ENCODE data around the gene BMP15.

The BMP15 gene

GRCh38 chrX:50910685-50911176 is at the start of gene BMP15:
Gene BMP15, plus strand, starts transcription at chrX:50910735. Its CDS starts 49 bp downstream, at chrX:50910784.
- no peak for DNase-seq

- DNase-seq, result no peak
Measured at GRCh38 chrX:50863471-50863870, 47.1 kb upstream of the BMP15 start.

- DNase-seq, result no peak
Measured at GRCh38 chrX:50865311-50865710, 45.2 kb upstream of the BMP15 start.

GRCh38 chrX:50871922-50872453 is 38.5 kb upstream of the BMP15 start:
- DNase-seq, result no peak

GRCh38 chrX:50874876-50875275 is 35.7 kb upstream of the BMP15 start:
- DNase-seq, result no peak

GRCh38 chrX:50876551-50876950 is 34.0 kb upstream of the BMP15 start:
- no peak for DNase-seq

- no peak for DNase-seq
Measured at GRCh38 chrX:50877310-50877709, 33.2 kb upstream of the BMP15 start.

GRCh38 chrX:50881028-50881427 is 29.5 kb upstream of the BMP15 start:
- DNase-seq, result no peak

- no peak for DNase-seq
Measured at GRCh38 chrX:50888884-50889283, 21.7 kb upstream of the BMP15 start.

- DNase-seq, result no peak
Measured at GRCh38 chrX:50889582-50889981, 21.0 kb upstream of the BMP15 start.

GRCh38 chrX:50893047-50893446 is 17.5 kb upstream of the BMP15 start:
- DNase-seq, result no peak

GRCh38 chrX:50893466-50893865 is 17.1 kb upstream of the BMP15 start:
- no peak for DNase-seq

- no peak for DNase-seq
Measured at GRCh38 chrX:50905334-50905733, 5.2 kb upstream of the BMP15 start.

- no peak for DNase-seq
Measured at GRCh38 chrX:50913520-50913919, 3.0 kb downstream of the BMP15 start.

- no peak for DNase-seq
Measured at GRCh38 chrX:50920132-50920531, 9.6 kb downstream of the BMP15 start.

- no peak for DNase-seq
Measured at GRCh38 chrX:50927127-50927526, 16.6 kb downstream of the BMP15 start.

- no peak for DNase-seq
Measured at GRCh38 chrX:50941638-50942037, 31.1 kb downstream of the BMP15 start.

- no peak for DNase-seq
Measured at GRCh38 chrX:50942471-50942870, 31.9 kb downstream of the BMP15 start.

GRCh38 chrX:50952406-50952805 is 41.9 kb downstream of the BMP15 start:
- DNase-seq, result no peak

GRCh38 chrX:50953832-50954231 is 43.3 kb downstream of the BMP15 start:
- no peak for DNase-seq

GRCh38 chrX:50962156-50962555 is 51.6 kb downstream of the BMP15 start:
- no peak for DNase-seq

- no peak for DNase-seq
Measured at GRCh38 chrX:50963842-50964241, 53.3 kb downstream of the BMP15 start.
